Measurements from ENCODE around the gene LTB4R2. TPM values are rescaled to one million over a fixed set of nuclear protein-coding genes. Genes with fewer than 3 reads are reported as not detected.

LTB4R2 gene
- polyA plus RNA-seq, 2 of the 4 experiments (the other 2 are of a cell fraction), result 5.8 to 8.6 TPM

DNA sequence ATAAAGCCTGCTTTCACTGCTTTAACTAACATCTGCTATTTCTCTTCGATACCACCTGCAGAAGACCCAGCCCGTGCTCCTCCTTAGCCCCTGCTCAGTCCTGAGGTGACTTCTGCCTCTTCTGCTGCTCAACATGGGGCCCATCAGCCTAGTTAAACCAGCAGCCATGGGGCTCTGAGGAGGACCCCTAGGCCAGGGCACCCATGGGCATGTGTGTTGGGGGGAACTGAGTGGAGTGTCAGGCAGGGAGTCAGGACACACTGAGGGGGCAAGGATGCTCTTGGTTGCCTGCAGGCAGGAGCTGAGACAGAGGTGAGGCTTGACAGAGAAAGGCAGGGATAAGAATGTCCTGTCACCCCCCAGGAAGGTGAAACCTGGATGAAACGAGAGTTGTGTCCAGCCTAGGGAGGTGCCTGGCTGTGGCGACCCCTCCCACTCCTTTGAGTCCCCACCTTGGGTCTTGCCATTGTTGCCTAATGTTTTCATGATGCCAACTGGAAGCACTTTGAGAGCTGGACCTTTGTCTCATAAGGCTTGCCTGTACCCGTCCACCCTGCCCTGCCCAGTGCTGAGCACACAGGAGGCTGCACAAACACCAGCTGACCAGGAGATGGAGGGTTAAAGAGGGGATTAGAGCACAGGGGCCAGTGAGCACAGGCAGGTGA lies 26.0 kb upstream of the LTB4R2 start:
- 77% methylated on average over 5 of the region's 5 CpGs for WGBS (ENCODE audit: missing lambda C conversion rate)
- Histone ChIP-seq H3K4me2 (no peak overlapping the region), H3K4me3 (no peak overlapping the region), H3K9me3 (no peaks in the 10 kb centered on the region), H3K27ac (no peak overlapping the region), H3K4me1 (no peaks in the 10 kb centered on the region)
- FAIRE-seq (no peak), ATAC-seq (no peak), DNase-seq (ENCODE audit: low read depth in 1 of 2, low spot score in 1 of 2) (no peak)
- CTCF ChIA-PET, result interaction anchor here (2.0 to 34.0 kb wide), 4 partner anchors 12 to 41 kb away, joined by 6 to 469 read pairs (median 16); partner anchors contain the start of genes CIDEB, DHRS1, LTB4R and LTB4R2
- TF ChIP-seq RNF2 (IDR thresholded peaks at IDR 0.05; ENCODE audit: borderline replicate concordance, low read depth) (no peak), HOXB5 (CRISPR knock-in tag; IDR thresholded peaks at IDR 0.05) (no peak), ZC3H11A (IDR thresholded peaks at IDR 0.05) (no peak), JUN (IDR thresholded peaks at IDR 0.05) (no peak), HMGXB4 (CRISPR knock-in tag; IDR thresholded peaks at IDR 0.05; ENCODE audit: borderline replicate concordance) (no peak), CHD2 (IDR thresholded peaks at IDR 0.05; ENCODE audit: low read length, partially characterized antibody) (no peak), FOSB (CRISPR knock-in tag; IDR thresholded peaks at IDR 0.05) (no peak), HOXA7 (CRISPR knock-in tag; IDR thresholded peaks at IDR 0.05) (no peak)
- POLR2A ChIA-PET, result interaction anchor here (1.2 kb wide), 1 partner anchor 13 kb away, joined by 3 read pairs; the partner anchor contains the start of gene RABGGTA

GRCh38 chr14:24284501-24285035 lies 25.4 kb upstream of the LTB4R2 start:
- WGBS (ENCODE audit: missing lambda C conversion rate), result 87% methylated on average over 11 of the region's 11 CpGs
- TF ChIP-seq RCOR1 (IDR thresholded peaks at IDR 0.05; ENCODE audit: low read depth, low read length) (no peak), TP53 (CRISPR knock-in tag; IDR thresholded peaks at IDR 0.05) (no peak), EP300 (IDR thresholded peaks at IDR 0.05) (no peak), FOSL2 (IDR thresholded peaks at IDR 0.05) (no peak), FOSL2 (CRISPR knock-in tag; IDR thresholded peaks at IDR 0.05) (no peak), TFCP2L1 (CRISPR knock-in tag; IDR thresholded peaks at IDR 0.05) (no peak), ZC3H11A (IDR thresholded peaks at IDR 0.05) (no peak)
- DNase-seq (ENCODE audit: low read depth in 1 of 2, low spot score in 1 of 2), result no peak
- no peaks in the 10 kb centered on the region for H3K4me1 ChIP-seq
- no peaks in the 10 kb centered on the region for H3K9me3 ChIP-seq
- POLR2A ChIA-PET, result no interaction called here
- CTCF ChIA-PET, result interaction anchor here (0.6 to 34.0 kb wide), 6 partner anchors 12 to 152 kb away, joined by 3 to 469 read pairs (median 5); partner anchors contain the start of genes CIDEB, DHRS1, LTB4R and LTB4R2
- H3K4me2 ChIP-seq, result no peak overlapping the region
- no peak overlapping the region for H3K4me3 ChIP-seq
- no peak overlapping the region for H3K27ac ChIP-seq
- no peak for FAIRE-seq
- ATAC-seq, result no peak

GRCh38 chr14:24285351-24285750 lies 24.6 kb upstream of the LTB4R2 start:
- ChIA-PET CTCF (interaction anchor here (0.6 to 34.0 kb wide), 5 partner anchors 8 to 151 kb away, joined by 3 to 469 read pairs (median 3); partner anchors contain the start of genes CIDEB, DHRS1, LTB4R and LTB4R2), POLR2A (no interaction called here)
- DNase-seq (ENCODE audit: low read depth in 1 of 2, low spot score in 1 of 2) (no peak), ATAC-seq (peak in 1 of 2 experiments; percentile 21; a peak in 1 of 6 replicates), FAIRE-seq (no peak)
- Histone ChIP-seq H3K4me3 (no peak overlapping the region), H3K4me1 (no peaks in the 10 kb centered on the region), H3K27ac (no peak overlapping the region), H3K9me3 (no peaks in the 10 kb centered on the region), H3K4me2 (no peak overlapping the region)
- WGBS (ENCODE audit: missing lambda C conversion rate), result 78% methylated on average over 4 of the region's 4 CpGs
- TF ChIP-seq EP300 (IDR thresholded peaks at IDR 0.05), result no peak
- TF ChIP-seq TFCP2L1 (CRISPR knock-in tag; IDR thresholded peaks at IDR 0.05), result no peak
- TF ChIP-seq BCL3 (IDR thresholded peaks at IDR 0.05), result no peak
- no peak for TF ChIP-seq MAZ (IDR thresholded peaks at IDR 0.05; ENCODE audit: borderline replicate concordance, low read depth, low read length)
- no peak for TF ChIP-seq RAD21 (conservative IDR thresholded peaks at IDR 0.05 in 1 of 2, IDR thresholded peaks at IDR 0.05 in 1 of 2)
- no peak for TF ChIP-seq HEYL (CRISPR knock-in tag; IDR thresholded peaks at IDR 0.05)
- TF ChIP-seq PHF8 (IDR thresholded peaks at IDR 0.05; ENCODE audit: borderline replicate concordance, low read depth), result no peak
- no peak for TF ChIP-seq CBX2 (IDR thresholded peaks at IDR 0.05; ENCODE audit: borderline replicate concordance, low read depth)
- TF ChIP-seq FOSL2 (IDR thresholded peaks at IDR 0.05), result no peak
- no peak for TF ChIP-seq FOSL2 (CRISPR knock-in tag; IDR thresholded peaks at IDR 0.05)
- TF ChIP-seq MAX (IDR thresholded peaks at IDR 0.05), result no peak
- no peak for TF ChIP-seq CHD2 (IDR thresholded peaks at IDR 0.05; ENCODE audit: low read length, partially characterized antibody)
- TF ChIP-seq CEBPB (IDR thresholded peaks at IDR 0.05), result no peak
- no peak for TF ChIP-seq SREBF2 (IDR thresholded peaks at IDR 0.05)
- no peak for TF ChIP-seq HDAC2 (IDR thresholded peaks at IDR 0.05)
- no peak for TF ChIP-seq FOSB (CRISPR knock-in tag; IDR thresholded peaks at IDR 0.05)
- TF ChIP-seq CBX8 (IDR thresholded peaks at IDR 0.05), result no peak
- TF ChIP-seq USF2 (IDR thresholded peaks at IDR 0.05), result no peak
- no peak for TF ChIP-seq GATA3 (IDR thresholded peaks at IDR 0.05; ENCODE audit: borderline replicate concordance)
- TF ChIP-seq TP53 (CRISPR knock-in tag; IDR thresholded peaks at IDR 0.05), result no peak
